Neural cell (in vitro differentiated cells): Measurements from ENCODE around the gene TNIP1. TPM values are rescaled to one million over a fixed set of nuclear protein-coding genes. Genes with fewer than 3 reads are reported as not detected.
A peak's percentile ranks its signal among the peaks of the same experiment; 100 is the strongest.

ENCODE experiments used
- H2AFZ ChIP-seq: fragments of 200-600, 300-800 bp; sonication (generic), shearing (Covaris generic); 2 replicates; pipeline ENCODE4 v1.6.0; 2014; ENCODE audit warnings: low read depth, mild to moderate bottlenecking, antibody characterized with exemption, low read length, moderate library complexity
- H3F3A ChIP-seq: fragments of 200-600 bp; shearing (Covaris generic); 2 replicates; pipeline ENCODE4 v1.6.1; 2016; ENCODE audit warnings: mild to moderate bottlenecking, moderate library complexity, mixed read lengths, antibody characterized with exemption, low read length; ENCODE audit not compliant: insufficient read depth, poor library complexity, severe bottlenecking
- H3K27ac ChIP-seq: fragments of 200-600, 300-800 bp; sonication (generic), shearing (Covaris generic); 2 replicates; pipeline ENCODE4 v1.5.1; 2014; ENCODE audit warnings: mild to moderate bottlenecking, low read length, moderate library complexity
- H3K27me3 ChIP-seq: fragments of 300-800, 200-600 bp; sonication (generic), shearing (Covaris generic); 2 replicates; pipeline ENCODE4 v1.6.0; 2014; ENCODE audit warnings: mild to moderate bottlenecking, low read depth, low read length, moderate library complexity; ENCODE audit not compliant: insufficient read depth
- H3K36me3 ChIP-seq: fragments of 300-800, 200-600 bp; sonication (generic), shearing (Covaris generic); 2 replicates; pipeline ENCODE4 v1.5.1; 2014; ENCODE audit warnings: mild to moderate bottlenecking, antibody characterized with exemption, low read length, moderate library complexity; ENCODE audit not compliant: insufficient read depth
- H3K4me2 ChIP-seq: fragments of 300-800, 200-600 bp; sonication (generic), shearing (Covaris generic); 2 replicates; pipeline ENCODE4 v1.6.0; 2014; ENCODE audit warnings: mild to moderate bottlenecking, low read length
- H3K4me3 ChIP-seq: fragments of 300-800, 200-600 bp; sonication (generic), shearing (Covaris generic); 2 replicates; pipeline ENCODE4 v1.5.1; 2014; ENCODE audit warnings: mild to moderate bottlenecking, low read length, moderate library complexity
- H3K79me2 ChIP-seq: fragments of 200-600 bp; shearing (Covaris generic); replicated peaks from 2 replicates; pipeline ENCODE4 v1.6.0; 2014; ENCODE audit warnings: mild to moderate bottlenecking, low read length, moderate library complexity; ENCODE audit not compliant: insufficient read depth
- H3K9ac ChIP-seq: fragments of 300-800, 200-600 bp; sonication (generic), shearing (Covaris generic); 2 replicates; pipeline ENCODE4 v1.6.1; 2016; ENCODE audit warnings: mild to moderate bottlenecking, low read length, mixed read lengths
- H3K9me2 ChIP-seq: fragments of 200-600 bp; shearing (Covaris generic); 2 replicates; pipeline ENCODE4 v1.6.1; 2016; ENCODE audit warnings: mild to moderate bottlenecking, low read length, mixed read lengths; ENCODE audit not compliant: insufficient read depth
- H3K9me3 ChIP-seq: fragments of 200-600, 300-800 bp; sonication (generic), shearing (Covaris generic); 2 replicates; pipeline ENCODE4 v1.6.1; 2016; ENCODE audit warnings: mild to moderate bottlenecking, mixed run types, low read length, moderate library complexity, mixed read lengths
- H4K20me1 ChIP-seq: fragments of 200-600 bp; shearing (Covaris generic); 2 replicates; pipeline ENCODE4 v1.6.1; 2016; ENCODE audit warnings: mild to moderate bottlenecking, mixed run types; ENCODE audit not compliant: insufficient read depth
- CTCF ChIP-seq: fragments of 450-650 bp; IDR thresholded peaks from 2 replicates; pipeline ENCODE4 v1.5.1; 2014; ENCODE audit warnings: antibody characterized with exemption, mild to moderate bottlenecking, moderate library complexity; ENCODE audit not compliant: poor library complexity, severe bottlenecking
- EP300 ChIP-seq: fragments of 450-650 bp; conservative IDR thresholded peaks from 2 replicates; pipeline ENCODE4 v1.6.1; 2014; ENCODE audit warnings: antibody characterized with exemption, mild to moderate bottlenecking, moderate library complexity; ENCODE audit not compliant: poor library complexity, severe bottlenecking
- EZH2 ChIP-seq: fragments of 200-600, 300-800 bp; shearing (Covaris generic), sonication (generic); IDR thresholded peaks from 2 replicates; pipeline ENCODE4 v1.6.1; 2014; ENCODE audit warnings: antibody characterized with exemption, low read length, borderline replicate concordance, mild to moderate bottlenecking; ENCODE audit not compliant: insufficient read depth, poor library complexity, severe bottlenecking
- MXI1 ChIP-seq: fragments of 450-650 bp; conservative IDR thresholded peaks from 2 replicates; pipeline ENCODE4 v1.6.1; 2014; ENCODE audit warnings: antibody characterized with exemption, mild to moderate bottlenecking; ENCODE audit not compliant: poor library complexity, severe bottlenecking
- POLR2AphosphoS5 ChIP-seq: IDR thresholded peaks from 2 replicates; pipeline ENCODE4 v1.6.1; 2012
- RAD21 ChIP-seq: fragments of 450-650 bp; conservative IDR thresholded peaks from 2 replicates; pipeline ENCODE4 v1.6.1; 2014; ENCODE audit warnings: antibody characterized with exemption, mild to moderate bottlenecking, moderate library complexity
- REST ChIP-seq: IDR thresholded peaks from 2 replicates; pipeline ENCODE4 v1.6.1; 2012; ENCODE audit warnings: borderline replicate concordance
- SMC3 ChIP-seq: fragments of 450-650 bp; conservative IDR thresholded peaks from 2 replicates; pipeline ENCODE4 v1.6.1; 2014; ENCODE audit warnings: antibody characterized with exemption, mild to moderate bottlenecking, moderate library complexity; ENCODE audit not compliant: poor library complexity
- TAF1 ChIP-seq: IDR thresholded peaks from 2 replicates; pipeline ENCODE4 v1.6.1; 2012; ENCODE audit warnings: low read depth
- polyA plus RNA-seq: library from polyadenylated mRNA; depleted of rRNA; stranded (reverse); fragments of >200 nt; gene quantifications from 2 replicates; pipeline ENCODE4 v1.2.3, GENCODE V29; 2014

The TNIP1 gene
- polyA plus RNA-seq, 1 donor from 2014 or later = 3.3 TPM

DNA sequence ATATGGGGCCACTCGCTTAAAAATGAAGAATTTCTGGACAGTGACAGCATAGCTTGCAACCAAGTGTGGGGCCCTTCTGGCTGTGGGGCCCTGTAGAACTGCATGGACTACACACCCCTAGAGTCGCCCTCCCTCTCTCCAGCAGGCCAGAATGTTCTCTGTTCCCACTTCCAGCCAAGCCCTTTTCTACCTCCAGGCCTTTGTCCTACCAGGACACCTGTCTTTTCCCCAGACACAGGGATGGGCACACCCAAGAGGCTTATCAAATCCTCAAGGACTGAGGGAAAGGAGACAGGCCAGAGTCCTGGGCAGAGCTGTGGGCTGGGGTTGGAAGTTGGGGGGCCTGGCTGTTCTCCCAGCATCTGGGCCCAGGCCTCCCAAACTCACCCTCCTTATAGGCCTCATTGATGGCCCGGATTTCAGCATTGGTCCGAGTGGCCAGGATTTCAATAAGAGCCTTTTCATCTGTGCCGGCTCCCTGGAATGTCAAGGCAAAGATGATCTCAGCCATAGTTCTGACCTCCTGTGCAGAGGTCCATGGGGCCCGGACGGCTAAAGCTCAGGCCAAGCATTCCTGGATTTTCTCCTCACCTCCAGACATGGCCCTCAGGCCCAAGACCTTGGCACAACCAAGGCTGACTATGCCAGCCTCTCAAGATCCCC is 38.2 kb upstream of the TNIP1 start:
- Histone ChIP-seq H4K20me1 (no peaks in the 10 kb centered on the region), H3F3A (no peaks in the 10 kb centered on the region), H3K79me2 (no peaks in the 10 kb centered on the region), H3K9me3 (no peaks in the 10 kb centered on the region), H3K4me3 (no peak overlapping the region), H3K9me2 (no peaks in the 10 kb centered on the region), H3K9ac (no peak overlapping the region), H3K27me3 (no peaks in the 10 kb centered on the region), H3K4me2 (no peak overlapping the region), H3K36me3 (peaks cover 20% of the 10 kb centered on the region), H2AFZ (no peak overlapping the region), H3K27ac (no peak overlapping the region)
- TF ChIP-seq SMC3 = no peak
- no peak for TF ChIP-seq MXI1
- no peak for TF ChIP-seq POLR2AphosphoS5
- no peak for TF ChIP-seq EZH2
- TF ChIP-seq TAF1 = no peak
- TF ChIP-seq CTCF = no peak
- no peak for TF ChIP-seq RAD21
- no peak for TF ChIP-seq EP300
- TF ChIP-seq REST = no peak

DNA sequence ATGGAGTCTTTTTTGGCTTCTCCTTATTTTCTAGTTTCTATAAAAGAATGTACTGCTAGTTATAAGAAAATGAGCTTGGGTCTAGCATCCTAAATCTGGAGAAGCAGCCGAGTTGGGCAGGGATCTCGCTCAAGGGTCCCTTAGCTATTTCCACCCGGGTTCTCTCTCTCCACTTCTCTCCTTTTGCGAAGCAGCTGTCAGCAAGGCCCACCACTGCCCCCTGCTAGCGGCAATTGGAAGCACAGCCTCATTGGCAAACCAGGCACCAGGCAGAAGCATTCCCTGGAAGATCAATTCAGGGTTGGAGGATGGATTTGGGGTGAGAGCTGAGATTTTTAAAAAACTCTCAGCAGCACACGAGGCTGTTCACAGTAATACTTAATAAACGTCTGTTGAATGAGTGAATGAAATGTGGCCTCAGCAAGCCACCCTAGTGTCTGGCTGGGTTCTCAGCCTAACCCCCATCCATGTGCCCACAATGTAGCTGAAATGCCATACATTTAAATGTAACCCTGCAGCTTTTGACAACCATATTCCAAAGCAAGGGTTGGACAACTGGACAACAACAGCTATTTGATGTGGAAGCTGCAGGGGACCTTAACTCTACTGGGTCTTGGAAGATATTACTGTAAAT is 34.6 kb upstream of the TNIP1 start:
- Histone ChIP-seq H3K79me2 (no peaks in the 10 kb centered on the region), H3K4me2 (no peak overlapping the region), H2AFZ (no peak overlapping the region), H3K4me3 (no peak overlapping the region), H3F3A (no peaks in the 10 kb centered on the region), H3K27ac (no peak overlapping the region), H3K9ac (no peak overlapping the region), H3K9me2 (no peaks in the 10 kb centered on the region), H3K27me3 (no peaks in the 10 kb centered on the region), H4K20me1 (no peaks in the 10 kb centered on the region), H3K9me3 (no peaks in the 10 kb centered on the region), H3K36me3 (peaks cover 13% of the 10 kb centered on the region)
- TF ChIP-seq CTCF = peak; percentile 84
- TF ChIP-seq POLR2AphosphoS5 = no peak
- TF ChIP-seq RAD21 = peak; percentile 79
- TF ChIP-seq SMC3 = peak; percentile 85
